GM19455 (cell line): ENCODE results near the gene REV1.
"Not testable (repeated sequence)": the region's sequence is repeated elsewhere in the genome, so short reads cannot be mapped to it uniquely, and the experiment has no call there.

Experiments
- ATAC-seq: cut with Tn5 transposase; IDR thresholded peaks from one replicate; pipeline ENCODE4 v1.9.1; 2021; ENCODE audit not compliant: unreplicated experiment

Gene REV1

GRCh38 chr2:99365661-99366060 lies 124.2 kb downstream of the REV1 start:
- no peak for ATAC-seq

GRCh38 chr2:99356853-99357252 lies 133.0 kb downstream of the REV1 start:
- ATAC-seq, result peak; percentile 73

DNA sequence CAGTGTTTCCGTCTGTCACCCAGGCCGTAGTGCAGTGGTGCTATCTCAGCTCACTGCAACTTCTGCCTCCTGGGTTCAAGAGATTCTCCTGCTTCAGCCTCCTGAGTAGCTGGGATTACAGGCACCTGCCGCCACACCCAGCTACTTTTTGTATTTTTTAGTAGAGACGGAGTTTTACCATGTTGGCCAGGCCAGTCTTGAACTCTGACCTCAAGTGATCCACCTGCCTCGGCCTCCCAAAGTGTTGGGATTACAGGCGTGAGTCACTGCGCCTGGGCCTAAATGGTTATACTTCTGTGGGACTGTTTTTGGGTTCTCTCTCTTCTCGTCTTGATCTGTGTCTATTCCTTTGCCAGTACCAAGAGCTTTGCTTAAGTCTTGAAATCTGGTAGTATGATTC lies 135.0 kb downstream of the REV1 start:
- ATAC-seq, result not testable (repeated sequence)

GRCh38 chr2:99354070-99354469 lies 135.7 kb downstream of the REV1 start:
- no peak for ATAC-seq
